Stimulated activated CD4-positive, alpha-beta T cell treated with anti-CD3 and anti-CD28 coated beads, Interleukin-15, amount 100 ng/mL, for 1 hour (primary cell): Measurements from ENCODE around the gene CHEK2.
A peak's percentile ranks its signal among the peaks of the same experiment; 100 is the strongest.
"Not testable (repeated sequence)": the region's sequence is repeated elsewhere in the genome, so short reads cannot be mapped to it uniquely, and the experiment has no call there.

Experiments
- DNase-seq, 2 donors: peaks; one replicate each; pipeline ENCODE4 v3.0.0-alpha.2; 2020; ENCODE audit warnings: low read depth in 1 of 2, low spot score in 1 of 2

The CHEK2 gene

GRCh38 chr22:28741785-28742561, at the start of gene CHEK2, which contains the start of gene HSCB:
Gene CHEK2 (minus strand): TSS chr22:28741820. CDS start chr22:28734721, 7,099 bp downstream.
Gene HSCB (plus strand): TSS chr22:28742039. CDS start chr22:28742096, 57 bp downstream.
- DNase-seq = peak; percentile 89 to 91

- DNase-seq = no peak
Measured at GRCh38 chr22:28791124-28791523, 49.5 kb upstream of the CHEK2 start.

- DNase-seq = no peak
Measured at GRCh38 chr22:28788601-28789000, 47.0 kb upstream of the CHEK2 start.

GRCh38 chr22:28783786-28784671, 42.4 kb upstream of the CHEK2 start:
- no peak for DNase-seq

- DNase-seq = no peak
Measured at GRCh38 chr22:28780296-28780695, 38.7 kb upstream of the CHEK2 start.

- no peak for DNase-seq
Measured at GRCh38 chr22:28779833-28780232, 38.2 kb upstream of the CHEK2 start.

- DNase-seq = no peak
Measured at GRCh38 chr22:28774378-28774777, 32.8 kb upstream of the CHEK2 start.

- no peak for DNase-seq
Measured at GRCh38 chr22:28773461-28773867, 31.8 kb upstream of the CHEK2 start.

GRCh38 chr22:28772633-28773460, 31.2 kb upstream of the CHEK2 start, which contains the start of gene CCDC117:
Gene CCDC117 (plus strand): TSS chr22:28772695. CDS start chr22:28772850, 155 bp downstream.
- peak; percentile 81 to 84 for DNase-seq

GRCh38 chr22:28771195-28771791, 29.7 kb upstream of the CHEK2 start:
- DNase-seq = no peak

- no peak for DNase-seq
Measured at GRCh38 chr22:28769394-28770085, 27.9 kb upstream of the CHEK2 start.

GRCh38 chr22:28768701-28769393, 27.2 kb upstream of the CHEK2 start:
- DNase-seq = no peak

- no peak for DNase-seq
Measured at GRCh38 chr22:28766628-28767027, 25.0 kb upstream of the CHEK2 start.

- DNase-seq = not testable (repeated sequence)
Measured at GRCh38 chr22:28762000-28762399, 20.4 kb upstream of the CHEK2 start.

- DNase-seq = no peak
Measured at GRCh38 chr22:28761449-28761755, 19.8 kb upstream of the CHEK2 start.

GRCh38 chr22:28759861-28760560, 18.4 kb upstream of the CHEK2 start:
- DNase-seq = no peak

- DNase-seq = not testable (repeated sequence)
Measured at GRCh38 chr22:28754512-28754911, 12.9 kb upstream of the CHEK2 start.

- DNase-seq = no peak
Measured at GRCh38 chr22:28750471-28750881, 8.9 kb upstream of the CHEK2 start.

GRCh38 chr22:28743852-28744251, 2.2 kb upstream of the CHEK2 start:
- no peak for DNase-seq
